SKM-1 treated with dmso at 0.1 percent for 144 hours (cell line): Measurements from ENCODE around the gene BCAS1.

Experiments used
- DNase-seq: peaks from one replicate; lab custom pipeline; 2025; ENCODE audit not compliant: unreplicated experiment; lab: John Stamatoyannopoulos, UW

The BCAS1 gene

GRCh38 chr20:54103067-54103761 lies 32.8 kb upstream of the BCAS1 start:
- DNase-seq = peak; percentile 78

GRCh38 chr20:54102543-54102942 lies 32.1 kb upstream of the BCAS1 start:
- DNase-seq = no peak

GRCh38 chr20:54100563-54100962 lies 30.2 kb upstream of the BCAS1 start:
- no peak for DNase-seq

GRCh38 chr20:54099894-54100293 lies 29.5 kb upstream of the BCAS1 start:
- no peak for DNase-seq

GRCh38 chr20:54098047-54098446 lies 27.7 kb upstream of the BCAS1 start:
- no peak for DNase-seq

GRCh38 chr20:54097236-54097529 lies 26.8 kb upstream of the BCAS1 start:
- DNase-seq = no peak

GRCh38 chr20:54095824-54096223 lies 25.4 kb upstream of the BCAS1 start:
- no peak for DNase-seq

- DNase-seq = no peak
Measured at GRCh38 chr20:54094268-54094580, 23.8 kb upstream of the BCAS1 start.

- DNase-seq = no peak
Measured at GRCh38 chr20:54093423-54094267, 23.3 kb upstream of the BCAS1 start.

- no peak for DNase-seq
Measured at GRCh38 chr20:54092021-54092420, 21.6 kb upstream of the BCAS1 start.

GRCh38 chr20:54091120-54091480 lies 20.7 kb upstream of the BCAS1 start:
- DNase-seq = no peak

- no peak for DNase-seq
Measured at GRCh38 chr20:54090230-54091119, 20.1 kb upstream of the BCAS1 start.

- DNase-seq = no peak
Measured at GRCh38 chr20:54088430-54088829, 18.0 kb upstream of the BCAS1 start.

GRCh38 chr20:54086507-54087039 lies 16.2 kb upstream of the BCAS1 start:
- DNase-seq = no peak

- no peak for DNase-seq
Measured at GRCh38 chr20:54085910-54086309, 15.5 kb upstream of the BCAS1 start.

- no peak for DNase-seq
Measured at GRCh38 chr20:54085425-54085824, 15.0 kb upstream of the BCAS1 start.

- no peak for DNase-seq
Measured at GRCh38 chr20:54084727-54085388, 14.5 kb upstream of the BCAS1 start.

- DNase-seq = no peak
Measured at GRCh38 chr20:54084193-54084592, 13.8 kb upstream of the BCAS1 start.

- DNase-seq = peak; percentile 1
Measured at GRCh38 chr20:54083459-54083858, 13.1 kb upstream of the BCAS1 start.

GRCh38 chr20:54082100-54082499 lies 11.7 kb upstream of the BCAS1 start:
- no peak for DNase-seq

- DNase-seq = peak; percentile 7
Measured at GRCh38 chr20:54079652-54080051, 9.3 kb upstream of the BCAS1 start.
